Sciatic nerve (tissue), 2 donors: ENCODE data around the gene KANK3. TPM values are rescaled to one million over a fixed set of nuclear protein-coding genes. Genes with fewer than 3 reads are reported as not detected.
"Not testable (repeated sequence)": the region's sequence is repeated elsewhere in the genome, so short reads cannot be mapped to it uniquely, and the experiment has no call there.

Source experiments
- ATAC-seq: fragments of 200-7000 bp; cut with Tn5 transposase; one replicate; pipeline ENCODE4 v1.9.1; 2020; ENCODE audit warnings: mild to moderate bottlenecking, moderate library complexity
- DNase-seq: peaks from one replicate; pipeline ENCODE4 v3.0.0-alpha.2; 2020; ENCODE audit warnings: low spot score
- intact Hi-C: fragments of 100-400 bp; cut with DNase I; formaldehyde crosslinking; loops from one replicate; pipeline ENCODE4 v1.14.2; 2022
- microRNA-seq: library from miRNA; unstranded; fragments of <30 nt; microRNA quantifications from one replicate; pipeline ENCODE4 v1.2.0, GENCODE V29; 2020
- total RNA-seq: library from RNA; stranded (reverse); fragmentation: NEBNext Ultra II Directional; extraction: Animal tissue kit (Norgen Biotek cat#: 25700); gene quantifications from one replicate; pipeline ENCODE4 v1.2.1, GENCODE V29; 2021
- donor health status: DM: no; HTN: no; CAD: no.
- donor health status: DM: no; HTN: no; CAD: no.

KANK3 gene
- total RNA-seq, 1 donor from 2014 or later: 28.2 TPM

DNA sequence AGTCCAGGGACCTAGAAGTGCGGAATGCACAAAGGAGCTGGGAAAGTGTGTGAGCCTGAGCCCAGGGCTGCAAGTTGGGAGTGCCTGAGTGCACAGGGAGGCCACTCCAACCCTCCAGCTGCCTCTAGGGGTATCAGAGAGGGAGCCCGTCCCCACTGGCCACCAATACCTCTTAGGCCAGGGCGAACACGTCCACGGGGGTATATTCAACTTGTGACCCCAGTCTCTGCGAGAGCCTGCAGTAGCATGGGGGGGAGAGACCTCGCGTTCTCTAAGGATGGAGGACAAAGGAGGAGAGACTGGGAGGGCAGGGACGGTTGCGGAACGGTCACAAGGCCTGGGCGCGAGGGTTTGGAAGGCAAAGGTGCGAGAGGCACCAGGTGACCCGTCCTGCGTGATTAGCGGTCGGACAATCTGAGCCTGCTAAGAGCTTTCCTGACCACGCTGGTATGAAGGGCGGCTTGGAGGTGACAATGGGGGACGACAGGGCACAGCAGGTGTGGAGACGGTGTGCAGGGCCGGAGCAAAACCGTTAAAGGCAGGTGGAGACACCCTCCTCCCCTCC is 35.6 kb downstream of the KANK3 start:
- no peak for DNase-seq
- intact Hi-C loops: no loop called here
- no peak for ATAC-seq

GRCh38 chr19:8306235-8307054 is 36.6 kb downstream of the KANK3 start:
- no peak for ATAC-seq
- intact Hi-C loops: no loop called here

DNA sequence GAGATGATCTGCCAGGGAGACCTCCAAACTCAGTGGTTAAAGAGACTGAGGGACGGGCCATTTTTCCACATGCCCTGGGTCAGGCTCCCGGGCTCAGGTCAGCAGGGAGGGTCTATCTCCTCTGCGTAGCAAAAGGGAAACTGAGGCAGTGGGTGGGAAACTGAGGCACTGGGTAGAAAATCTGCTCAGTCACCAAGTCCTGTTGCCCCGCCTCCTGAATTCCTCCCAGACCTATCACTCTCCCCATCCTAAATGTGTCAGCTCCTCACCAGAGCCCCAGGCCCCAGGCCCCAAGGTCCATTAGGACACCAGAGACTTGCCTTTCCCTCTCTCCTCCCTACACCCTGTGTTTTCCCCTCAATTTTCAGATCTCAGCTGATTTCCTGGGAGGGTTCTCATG is 37.3 kb downstream of the KANK3 start:
- intact Hi-C loops: no loop called here
- DNase-seq (peak; percentile 45), ATAC-seq (no peak)

More at GRCh38 chr19:8306235-8307054, 36.6 kb downstream of the KANK3 start:
- peak; percentile 52 for DNase-seq

- ATAC-seq (no peak), DNase-seq (peak; percentile 62)
- intact Hi-C loops: no loop called here
Observed at GRCh38 chr19:8304841-8305621, 38.0 kb downstream of the KANK3 start.

DNA sequence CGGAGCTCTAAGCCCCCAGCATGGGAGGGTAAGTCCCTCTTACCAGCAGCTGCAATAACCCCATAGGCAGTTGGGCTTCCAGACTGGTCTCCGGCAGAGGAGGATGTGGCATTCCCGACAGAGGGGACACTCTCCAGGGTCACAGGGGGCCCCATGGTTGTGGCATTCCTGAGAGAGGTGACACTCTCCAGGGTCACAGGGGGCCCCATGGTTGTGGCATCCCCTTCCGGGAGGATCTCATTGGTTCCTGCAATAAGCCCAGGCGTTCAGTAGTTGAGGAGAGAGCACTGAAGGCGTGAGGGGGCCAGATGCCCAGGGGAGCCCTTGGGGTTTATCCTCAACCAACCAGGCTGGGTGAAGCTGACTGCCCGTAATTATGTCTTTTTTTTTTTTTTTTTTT is 40.3 kb downstream of the KANK3 start:
- ATAC-seq: no peak
- intact Hi-C loops: no loop called here
- no peak for DNase-seq

DNA sequence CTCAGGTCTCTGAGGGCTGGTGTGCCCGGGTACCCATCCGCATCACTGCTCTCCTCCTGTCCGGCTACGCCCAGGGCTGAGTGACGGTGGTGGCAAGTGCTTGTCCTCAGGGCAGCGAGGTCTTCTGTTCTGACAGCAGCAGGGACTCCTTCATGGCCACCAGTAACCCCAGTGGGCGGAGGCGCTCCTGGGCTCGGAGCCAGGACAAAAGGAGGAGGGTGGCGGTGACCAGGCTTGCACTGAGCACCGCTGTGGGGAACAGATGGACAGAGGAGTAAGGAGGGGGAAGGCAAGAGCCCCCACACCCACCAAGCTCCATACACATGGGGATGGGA is 40.7 kb downstream of the KANK3 start:
- peak; percentile 69 for DNase-seq
- peak; percentile 65 for ATAC-seq
- intact Hi-C loops: no loop called here

DNA sequence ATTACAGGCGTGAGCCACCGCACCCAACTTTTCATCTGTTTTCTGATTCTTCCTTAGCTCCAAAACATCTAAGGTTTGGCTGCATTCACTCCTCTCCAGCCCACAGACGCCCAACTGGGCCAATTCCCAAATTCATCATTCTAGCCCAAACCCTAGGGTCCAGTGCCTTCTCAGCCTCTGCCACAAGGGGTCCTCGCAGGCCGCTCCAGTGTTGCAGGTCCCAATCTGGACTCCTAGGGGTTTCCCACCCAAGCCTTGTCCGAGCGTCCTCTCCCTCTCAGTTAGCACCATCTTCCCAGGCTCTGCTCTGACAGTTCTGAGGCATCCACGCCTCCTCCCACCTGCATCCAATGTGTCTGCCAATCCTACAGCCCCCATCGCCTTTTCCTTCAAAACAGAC is 51.7 kb downstream of the KANK3 start:
- ATAC-seq: peak; percentile 70
- intact Hi-C loops, DNase-seq: not testable (repeated sequence)

GRCh38 chr19:8276508-8276907 is 66.6 kb downstream of the KANK3 start:
- intact Hi-C loops: not testable (repeated sequence)

More at GRCh38 chr19:8276508-8276907, 66.6 kb downstream of the KANK3 start:
- not testable (repeated sequence) for DNase-seq
- peak; percentile 63 for ATAC-seq

Small RNA genes lying within 50 kb of the gene (microRNA-seq; reads per million reads assigned to microRNA genes)
- 7.2 reads per million, percentile 18 among the genes with 10 or more reads in this experiment for gene MIR4999

Other genes with a start within 250 kb of the KANK3 start
- 0.85 TPM for gene FBN3, start 193.7 kb downstream of the KANK3 start, total RNA-seq
- 66.9 TPM for gene CERS4, start 133.9 kb downstream of the KANK3 start, total RNA-seq
- gene CD320, start 34.9 kb downstream of the KANK3 start, total RNA-seq: 23.8 TPM
- gene NDUFA7, start 21.9 kb downstream of the KANK3 start, total RNA-seq: 24.7 TPM
- 893 TPM for gene RPS28, start 21.8 kb downstream of the KANK3 start, total RNA-seq
- gene ANGPTL4, start 20.9 kb upstream of the KANK3 start, total RNA-seq: 9.2 TPM
- 91.6 TPM for gene RAB11B, start 47.1 kb upstream of the KANK3 start, total RNA-seq
- gene MARCHF2, start 70.0 kb upstream of the KANK3 start, total RNA-seq: 44.7 TPM
- 154 TPM for gene HNRNPM, start 101.7 kb upstream of the KANK3 start, total RNA-seq
- 8.8 TPM for gene PRAM1, start 159.4 kb upstream of the KANK3 start, total RNA-seq
- gene ZNF414, start 170.9 kb upstream of the KANK3 start, total RNA-seq: 22.2 TPM
- gene MYO1F, start 234.2 kb upstream of the KANK3 start, total RNA-seq: 60.9 TPM